AG09319 (cell line): ENCODE data around the gene SNIP1.
"Not testable (repeated sequence)": the region's sequence is repeated elsewhere in the genome, so short reads cannot be mapped to it uniquely, and the experiment has no call there.

Experiments used
- DNase-seq: peaks from one replicate; pipeline ENCODE4 v3.0.0-alpha.2; 2010; ENCODE audit warnings: low read depth; ENCODE audit errors: extremely low read depth
- TF ChIP-seq, protein P1 (sequence below): IDR thresholded peaks from 2 replicates; pipeline ENCODE4 v1.5.1; 2011; ENCODE audit warnings: low read depth, mild to moderate bottlenecking, inconsistent platforms, low read length, moderate library complexity

The SNIP1 gene

DNA sequence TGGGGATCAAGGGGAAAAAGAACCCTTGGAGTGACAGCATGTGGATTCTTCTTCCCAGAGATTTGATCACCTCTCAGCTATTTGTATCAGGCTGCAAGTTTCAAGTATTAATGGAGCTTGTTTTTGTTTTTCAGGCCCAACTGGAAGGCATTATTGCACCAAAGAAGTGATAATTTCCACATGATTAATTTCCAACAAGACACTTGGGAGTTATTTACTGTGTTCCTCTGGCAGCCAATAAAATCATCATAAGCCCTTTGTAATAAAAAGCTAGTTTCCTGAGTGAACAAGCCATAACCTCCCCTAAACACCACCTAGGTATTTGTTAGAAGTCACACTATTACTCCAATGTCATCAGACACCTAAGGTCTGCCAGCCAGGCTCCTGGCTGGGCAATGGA, 10.8 kb upstream of the SNIP1 start:
- TF ChIP-seq, protein P1, sequence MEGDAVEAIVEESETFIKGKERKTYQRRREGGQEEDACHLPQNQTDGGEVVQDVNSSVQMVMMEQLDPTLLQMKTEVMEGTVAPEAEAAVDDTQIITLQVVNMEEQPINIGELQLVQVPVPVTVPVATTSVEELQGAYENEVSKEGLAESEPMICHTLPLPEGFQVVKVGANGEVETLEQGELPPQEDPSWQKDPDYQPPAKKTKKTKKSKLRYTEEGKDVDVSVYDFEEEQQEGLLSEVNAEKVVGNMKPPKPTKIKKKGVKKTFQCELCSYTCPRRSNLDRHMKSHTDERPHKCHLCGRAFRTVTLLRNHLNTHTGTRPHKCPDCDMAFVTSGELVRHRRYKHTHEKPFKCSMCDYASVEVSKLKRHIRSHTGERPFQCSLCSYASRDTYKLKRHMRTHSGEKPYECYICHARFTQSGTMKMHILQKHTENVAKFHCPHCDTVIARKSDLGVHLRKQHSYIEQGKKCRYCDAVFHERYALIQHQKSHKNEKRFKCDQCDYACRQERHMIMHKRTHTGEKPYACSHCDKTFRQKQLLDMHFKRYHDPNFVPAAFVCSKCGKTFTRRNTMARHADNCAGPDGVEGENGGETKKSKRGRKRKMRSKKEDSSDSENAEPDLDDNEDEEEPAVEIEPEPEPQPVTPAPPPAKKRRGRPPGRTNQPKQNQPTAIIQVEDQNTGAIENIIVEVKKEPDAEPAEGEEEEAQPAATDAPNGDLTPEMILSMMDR = no peak
- DNase-seq = no peak

DNA sequence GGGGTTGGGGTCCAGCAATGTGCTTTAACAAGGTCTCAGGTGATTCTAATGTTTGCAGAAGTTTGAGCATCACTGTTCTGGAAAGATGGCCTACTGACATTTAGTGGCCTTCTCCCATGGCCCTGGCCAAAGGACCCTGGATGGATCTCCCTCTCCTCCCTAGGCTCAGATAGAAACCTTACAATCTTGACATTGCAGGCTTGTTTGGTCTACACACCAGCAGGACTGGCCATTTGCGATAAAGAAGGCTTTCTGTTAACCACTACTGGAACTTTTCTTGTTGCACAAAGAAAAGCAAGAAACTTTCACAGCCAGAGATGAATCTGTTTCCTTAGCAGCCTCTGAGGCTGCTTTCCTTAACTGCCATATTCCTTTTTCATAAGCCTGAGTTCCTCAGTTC, 8.9 kb upstream of the SNIP1 start:
- DNase-seq = no peak
- TF ChIP-seq, protein P1 = no peak

DNA sequence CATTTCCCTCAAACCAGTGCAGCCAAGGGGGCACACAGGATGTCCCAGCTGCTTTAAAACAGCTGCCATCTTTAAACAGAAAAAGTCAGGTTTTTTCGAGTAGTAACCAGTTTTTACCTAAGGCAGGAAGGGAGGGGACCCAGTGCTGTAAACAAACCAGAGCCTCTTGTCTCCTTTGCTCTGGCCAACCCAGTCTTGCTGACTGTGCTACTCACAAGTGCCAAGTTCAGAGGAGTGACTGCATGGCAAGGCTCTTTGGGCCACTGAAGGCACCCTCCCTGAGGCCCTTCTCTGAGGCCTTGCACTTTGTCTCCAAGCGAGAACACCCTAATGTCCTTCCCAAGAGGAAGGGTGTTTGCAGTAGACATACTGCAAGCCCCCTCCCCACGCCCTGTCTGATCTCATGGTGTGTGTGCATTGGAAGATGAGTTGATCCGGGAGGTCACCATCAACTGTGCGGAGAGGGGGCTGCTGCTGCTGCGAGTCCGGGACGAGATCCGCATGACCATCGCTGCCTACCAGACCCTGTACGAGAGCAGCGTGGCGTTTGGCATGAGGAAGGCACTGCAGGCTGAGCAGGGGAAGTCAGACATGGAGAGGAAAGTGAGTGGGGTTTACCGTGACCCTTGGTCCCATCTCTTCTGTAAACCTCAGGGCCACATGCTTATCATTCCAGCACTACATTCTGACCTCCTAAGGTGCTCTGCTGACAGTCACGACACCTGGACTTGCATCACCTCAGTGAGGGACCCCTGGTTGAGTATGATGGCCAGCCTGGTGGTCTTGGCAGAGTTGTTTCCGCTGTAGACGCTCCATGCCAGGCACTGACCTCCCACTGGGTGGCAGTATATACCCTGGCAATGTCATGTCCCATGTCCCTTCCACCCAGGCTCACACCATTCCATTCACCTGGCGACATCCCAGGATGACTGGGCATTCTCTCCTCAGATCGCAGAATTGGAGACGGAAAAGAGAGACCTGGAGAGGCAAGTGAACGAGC, 7.3 kb upstream of the SNIP1 start:
- no peak for DNase-seq
- TF ChIP-seq, protein P1 = peak; percentile 55

DNA sequence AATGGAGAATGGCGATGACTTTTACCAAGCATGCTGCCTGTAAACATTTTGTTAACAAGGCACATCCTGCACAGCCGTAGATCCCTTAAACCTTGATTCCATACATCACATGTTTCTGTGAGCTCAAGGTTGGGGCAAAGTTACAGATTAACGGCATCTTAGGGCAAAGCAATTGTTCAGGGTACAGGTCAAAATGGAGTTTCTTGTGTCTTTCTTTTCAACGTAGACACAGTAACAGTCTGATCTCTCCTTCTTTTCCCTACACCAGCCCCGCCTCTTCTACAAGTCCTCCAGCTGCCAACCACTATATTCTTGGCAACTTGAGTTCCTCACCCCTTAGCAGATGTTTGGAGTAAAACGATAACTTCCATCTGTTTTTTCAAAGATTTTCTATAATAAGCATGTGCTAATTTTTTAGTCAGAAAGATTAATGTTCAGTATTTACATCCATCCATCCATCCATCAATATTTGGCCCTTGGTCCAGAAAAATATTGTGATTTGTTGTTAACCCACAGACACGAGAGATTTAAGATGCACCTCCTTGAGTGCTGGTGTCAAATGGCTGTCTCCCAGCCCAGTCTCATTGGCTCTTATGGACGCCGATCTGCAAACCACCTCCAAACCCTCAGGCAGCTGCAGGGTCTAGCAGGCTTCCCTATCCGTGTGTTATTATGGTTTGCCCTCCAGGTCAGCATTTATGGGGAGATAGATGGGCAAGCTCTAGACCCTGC, 6.5 kb upstream of the SNIP1 start:
- DNase-seq = no peak
- TF ChIP-seq, protein P1 = no peak

DNA sequence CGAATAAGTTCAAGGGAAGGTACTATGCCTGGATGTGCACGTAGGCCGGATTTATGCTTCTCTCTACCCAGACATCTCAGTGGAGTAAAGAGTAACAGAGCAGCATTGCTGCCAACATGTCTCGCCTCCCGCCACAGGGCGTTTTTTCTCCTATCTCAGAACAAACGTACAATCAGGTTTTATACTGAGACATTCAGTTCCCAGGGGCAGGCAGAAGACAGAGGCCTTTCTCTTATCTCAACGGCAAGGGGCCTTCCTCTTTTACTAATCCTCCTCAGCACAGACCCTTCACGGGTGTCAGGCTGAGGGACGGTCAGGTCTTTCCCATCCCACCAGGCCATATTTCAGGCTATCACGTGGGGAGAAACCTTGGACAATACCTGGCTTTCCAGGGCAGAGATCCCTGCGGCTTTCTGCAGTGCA, 5.9 kb upstream of the SNIP1 start:
- DNase-seq = not testable (repeated sequence)

DNA sequence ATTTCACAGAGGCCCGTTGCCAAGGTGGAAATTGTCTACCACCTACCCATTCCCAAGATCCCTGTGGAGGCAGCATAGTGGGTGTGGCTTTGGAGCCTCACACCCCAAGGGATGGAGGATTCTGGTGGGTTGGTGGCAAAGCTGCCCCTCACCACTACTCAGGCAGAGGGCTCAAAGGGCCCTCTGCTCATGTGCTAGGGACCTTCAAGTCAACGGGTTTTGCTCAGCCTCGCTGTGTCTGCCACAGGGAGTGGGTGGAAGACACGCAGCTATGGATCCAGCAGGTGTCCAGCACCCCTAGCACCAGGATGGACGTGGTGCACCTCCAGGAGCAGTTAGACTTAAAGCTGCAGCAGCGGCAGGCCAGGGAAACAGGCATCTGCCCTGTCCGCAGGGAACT, 5.0 kb upstream of the SNIP1 start:
- no peak for DNase-seq
- TF ChIP-seq, protein P1 = no peak

DNA sequence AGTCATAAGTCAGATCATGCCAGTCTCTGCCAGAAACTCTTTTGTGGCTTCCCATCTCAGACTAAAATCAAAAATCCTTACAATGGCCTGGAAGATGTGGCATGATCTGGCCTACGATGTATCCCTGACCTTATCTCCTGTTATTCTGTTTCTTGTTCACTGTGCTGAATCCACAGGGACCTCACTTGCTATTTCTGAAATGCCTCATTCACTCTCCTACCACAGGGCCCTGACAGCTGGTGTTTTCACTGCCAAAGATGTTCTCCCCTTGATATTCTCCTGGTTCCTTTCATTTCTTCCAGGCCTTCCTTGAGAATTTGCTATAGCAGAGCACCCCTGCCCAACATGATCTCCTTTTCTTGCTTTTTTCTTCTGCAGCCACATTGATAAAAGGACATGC, 4.3 kb upstream of the SNIP1 start:
- TF ChIP-seq, protein P1 = no peak
- no peak for DNase-seq
